Adipocyte (in vitro differentiated cells): ENCODE data around the gene SLC23A2.

Source experiments
- DNase-seq: peaks from one replicate; pipeline ENCODE4 v3.0.0-alpha.2; 2015; ENCODE audit warnings: low read depth
- H3K27me3 ChIP-seq: replicated peaks from 2 replicates; pipeline ENCODE4 v1.7.0; 2013; ENCODE audit warnings: mild to moderate bottlenecking, low read length, moderate library complexity; ENCODE audit not compliant: control insufficient read depth, insufficient read depth
- H3K36me3 ChIP-seq: 2 replicates; pipeline ENCODE4 v1.7.0; 2013; ENCODE audit warnings: low read length, mild to moderate bottlenecking, moderate library complexity; ENCODE audit not compliant: control insufficient read depth, insufficient read depth, severe bottlenecking
- H3K4me1 ChIP-seq: 2 replicates; pipeline ENCODE4 v1.7.0; 2013; ENCODE audit warnings: mild to moderate bottlenecking, low read length, moderate library complexity; ENCODE audit not compliant: control insufficient read depth, insufficient read depth
- H3K4me3 ChIP-seq: 2 replicates; pipeline ENCODE4 v1.7.0; 2013; ENCODE audit warnings: mild to moderate bottlenecking, low read length, moderate library complexity
- H3K9ac ChIP-seq: 2 replicates; pipeline ENCODE4 v1.7.0; 2013; ENCODE audit warnings: mild to moderate bottlenecking, low read length, moderate library complexity
- H3K9me3 ChIP-seq: 2 replicates; pipeline ENCODE4 v1.7.0; 2013; ENCODE audit warnings: mild to moderate bottlenecking, low read length, moderate library complexity; ENCODE audit not compliant: control insufficient read depth

The SLC23A2 gene

DNA sequence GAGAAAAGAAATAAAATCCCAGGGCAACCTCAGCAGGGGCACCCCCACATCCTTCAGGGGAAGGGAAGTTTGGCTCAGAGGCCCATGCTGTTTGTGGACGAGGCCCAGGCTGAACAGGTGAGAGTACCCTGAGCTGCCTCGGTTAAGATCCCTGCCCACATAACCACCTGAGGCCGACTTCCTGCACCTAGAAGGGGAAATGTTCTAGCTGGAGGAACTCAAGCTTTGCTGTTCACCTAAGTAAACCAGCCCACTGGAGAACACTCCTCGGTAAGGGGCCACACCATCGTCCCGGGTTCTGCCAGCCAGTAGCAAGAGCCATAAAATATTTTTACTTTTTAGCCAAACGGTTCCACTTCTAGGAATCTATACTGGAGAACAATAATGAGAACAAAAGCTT lies 88.2 kb downstream of the SLC23A2 start:
- Histone ChIP-seq H3K4me1 (no peaks in the 10 kb centered on the region), H3K27me3 (no peaks in the 10 kb centered on the region), H3K9ac (no peak overlapping the region), H3K9me3 (no peaks in the 10 kb centered on the region), H3K36me3 (no peaks in the 10 kb centered on the region), H3K4me3 (no peak overlapping the region)
- DNase-seq, result no peak

GRCh38 chr20:4912380-4913142 lies 88.7 kb downstream of the SLC23A2 start:
- Histone ChIP-seq H3K9ac (no peak overlapping the region), H3K36me3 (no peaks in the 10 kb centered on the region), H3K4me1 (no peaks in the 10 kb centered on the region), H3K4me3 (no peak overlapping the region), H3K9me3 (no peaks in the 10 kb centered on the region), H3K27me3 (no peaks in the 10 kb centered on the region)
- no peak for DNase-seq

DNA sequence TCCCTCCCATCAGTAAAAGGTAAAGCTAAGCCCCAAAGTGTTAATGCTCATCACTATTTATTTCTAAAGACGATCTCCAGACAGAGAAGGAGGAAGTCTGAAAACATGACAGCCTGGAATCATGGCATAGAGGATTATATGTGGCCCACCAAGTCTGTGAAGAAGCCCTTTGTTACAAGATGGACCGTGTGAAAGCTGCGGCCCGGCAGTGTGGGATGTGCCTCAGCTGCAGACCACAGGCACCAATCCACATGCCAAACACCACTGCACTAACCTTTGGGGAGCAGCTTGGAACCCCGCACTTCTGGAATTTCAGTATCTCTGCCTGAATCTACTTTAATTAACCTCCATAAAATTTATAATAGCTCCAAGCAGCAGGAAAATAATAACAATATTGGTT lies 90.4 kb downstream of the SLC23A2 start:
- Histone ChIP-seq H3K9me3 (no peaks in the 10 kb centered on the region), H3K4me3 (no peak overlapping the region), H3K9ac (no peak overlapping the region), H3K36me3 (no peaks in the 10 kb centered on the region), H3K4me1 (no peaks in the 10 kb centered on the region), H3K27me3 (no peaks in the 10 kb centered on the region)
- DNase-seq, result no peak

- H3K27me3 ChIP-seq, result no peaks in the 10 kb centered on the region
- peak; percentile 44 for DNase-seq
- H3K9ac ChIP-seq, result no peak overlapping the region
- H3K36me3 ChIP-seq, result peaks cover 3% of the 10 kb centered on the region
- no peak overlapping the region for H3K4me3 ChIP-seq
- no peaks in the 10 kb centered on the region for H3K4me1 ChIP-seq
- no peaks in the 10 kb centered on the region for H3K9me3 ChIP-seq
These were observed 95.7 kb downstream of the SLC23A2 start for GRCh38 chr20:4905613-4906012.

DNA sequence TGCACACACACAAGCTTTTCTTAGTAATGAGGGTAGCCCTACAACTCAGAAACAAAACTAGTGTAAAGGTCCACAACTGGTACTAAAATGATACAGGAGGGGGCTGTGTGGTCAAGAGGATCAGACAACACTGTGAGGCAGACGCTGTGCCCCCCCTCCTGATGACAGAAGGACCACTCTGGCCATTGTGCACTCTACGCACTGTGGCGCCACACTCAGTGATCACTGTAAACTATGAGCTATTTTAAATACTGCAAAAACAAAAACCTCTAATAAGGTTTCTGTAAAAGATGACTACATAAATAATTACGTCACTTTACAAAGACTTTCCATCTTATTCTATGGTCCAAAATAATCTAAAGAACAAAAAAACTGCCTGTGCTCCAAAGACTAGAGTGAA lies 96.1 kb downstream of the SLC23A2 start:
- Histone ChIP-seq H3K9ac (no peak overlapping the region), H3K9me3 (no peaks in the 10 kb centered on the region), H3K4me1 (no peaks in the 10 kb centered on the region), H3K36me3 (peaks cover 3% of the 10 kb centered on the region), H3K4me3 (no peak overlapping the region), H3K27me3 (no peaks in the 10 kb centered on the region)
- no peak for DNase-seq

DNA sequence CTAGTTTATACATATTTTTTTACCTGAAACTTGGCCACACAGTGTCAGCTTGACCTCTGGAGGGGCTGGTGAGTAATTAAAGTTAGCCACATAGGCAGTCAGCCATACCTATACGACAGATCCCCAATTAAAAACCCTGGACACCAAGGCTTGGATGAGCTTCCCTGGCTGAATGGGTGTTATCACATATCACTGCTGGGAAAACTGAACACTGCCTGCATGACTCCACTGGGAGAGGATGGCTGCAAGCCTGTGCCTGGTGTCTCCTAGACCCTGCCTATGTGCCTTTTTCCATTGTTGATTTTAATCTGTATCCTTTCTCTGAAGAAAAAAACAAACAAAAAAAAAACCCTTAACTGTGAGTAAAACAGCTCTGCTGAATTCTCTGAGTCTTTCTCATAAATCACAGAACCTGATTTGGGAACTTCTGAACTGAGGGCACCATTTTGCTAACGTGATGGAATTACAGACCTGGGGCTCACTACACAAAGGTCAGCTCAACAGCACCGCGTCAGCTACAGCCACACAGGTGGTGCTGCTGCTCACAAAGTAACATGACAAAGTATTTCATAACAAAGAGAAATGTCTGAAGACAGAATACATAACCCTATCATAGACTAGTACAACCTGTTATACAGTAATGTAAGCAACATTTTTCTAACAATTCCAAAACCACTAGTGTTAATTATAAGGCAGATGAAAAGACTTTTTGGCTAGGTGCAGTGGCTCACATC lies 97.0 kb downstream of the SLC23A2 start:
- Histone ChIP-seq H3K27me3 (no peaks in the 10 kb centered on the region), H3K4me3 (no peak overlapping the region), H3K9ac (no peak overlapping the region), H3K36me3 (peaks cover 3% of the 10 kb centered on the region), H3K9me3 (no peaks in the 10 kb centered on the region), H3K4me1 (peaks cover under 1% of the 10 kb centered on the region)
- DNase-seq, result no peak

DNA sequence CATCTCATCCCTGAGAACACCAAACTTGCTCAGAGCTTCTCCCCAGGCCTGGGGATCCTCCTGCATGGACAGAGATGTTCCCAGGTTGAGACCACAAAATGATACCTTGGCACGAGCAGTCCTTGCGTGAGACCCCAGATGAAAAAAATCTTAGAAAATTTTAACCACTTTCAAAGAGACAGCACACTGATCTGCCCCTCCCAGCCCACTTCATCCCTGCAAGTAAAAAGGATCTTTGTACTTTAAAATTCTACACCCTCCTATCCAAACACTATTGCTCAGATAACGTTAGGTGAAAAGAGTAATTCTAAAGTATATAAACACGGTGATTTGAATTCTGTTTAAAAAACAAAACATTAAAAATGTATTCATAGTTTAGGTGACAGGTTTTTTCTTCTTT lies 98.5 kb downstream of the SLC23A2 start:
- no peak for DNase-seq
- no peak overlapping the region for H3K4me3 ChIP-seq

GRCh38 chr20:4901031-4901818 lies 100.1 kb downstream of the SLC23A2 start:
- H3K9me3 ChIP-seq, result no peaks in the 10 kb centered on the region
- H3K27me3 ChIP-seq, result no peaks in the 10 kb centered on the region
- H3K4me1 ChIP-seq, result peaks cover 15% of the 10 kb centered on the region
- H3K9ac ChIP-seq, result no peak overlapping the region
- H3K36me3 ChIP-seq, result peaks cover 3% of the 10 kb centered on the region
- no peak overlapping the region for H3K4me3 ChIP-seq
- no peak for DNase-seq

More for the DNA sequence above, 98.5 kb downstream of the SLC23A2 start:
- Histone ChIP-seq H3K4me1 (peaks cover 15% of the 10 kb centered on the region), H3K36me3 (peaks cover 3% of the 10 kb centered on the region), H3K9me3 (no peaks in the 10 kb centered on the region), H3K27me3 (no peaks in the 10 kb centered on the region), H3K9ac (no peak overlapping the region)

DNA sequence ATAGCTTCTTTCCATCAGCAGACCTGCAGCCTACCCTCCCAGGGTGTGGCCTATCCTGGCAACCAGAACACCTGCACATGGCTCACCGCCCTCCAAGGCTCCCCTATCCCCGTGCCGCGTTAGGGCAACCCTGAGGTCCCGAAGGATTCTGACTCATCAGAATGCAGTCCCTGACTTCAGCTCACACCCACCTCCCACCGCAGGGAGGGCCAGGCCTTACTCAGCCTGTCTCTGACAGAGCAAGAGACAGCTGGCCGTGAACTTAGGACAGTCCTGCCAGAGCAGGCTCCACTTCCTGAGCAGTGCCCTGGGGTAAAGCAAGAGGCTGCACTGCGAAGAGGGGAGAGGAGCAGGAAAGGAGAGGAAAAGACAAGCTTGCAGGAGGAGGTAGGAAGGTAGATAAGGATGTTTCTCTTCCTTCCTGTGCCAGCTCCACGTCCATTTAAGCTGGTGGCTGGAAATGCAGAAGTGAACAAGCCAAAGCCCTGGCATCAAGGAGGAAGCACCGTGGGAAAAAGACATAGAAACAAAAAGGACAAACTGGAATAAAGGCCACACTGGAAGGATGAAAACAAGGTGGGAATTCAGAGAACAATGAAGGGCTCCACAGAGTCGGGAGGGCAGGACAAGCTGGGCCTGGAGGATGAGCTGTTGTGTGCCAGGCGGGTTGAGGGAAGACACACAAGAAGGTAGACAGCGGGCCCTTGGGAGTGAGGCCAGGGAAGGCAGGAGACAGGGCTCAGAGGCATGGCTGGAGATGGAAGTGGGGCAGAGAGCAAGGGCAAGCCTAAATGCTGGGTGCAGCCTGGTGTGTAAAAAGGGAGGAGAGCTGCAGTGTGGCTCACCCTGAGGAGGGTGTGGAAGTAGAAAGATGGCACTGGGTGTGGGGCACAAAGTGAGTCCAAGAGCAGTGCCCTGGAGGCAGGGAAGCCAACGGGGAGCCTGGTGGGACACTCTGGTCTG lies 102.7 kb downstream of the SLC23A2 start:
- DNase-seq, result peak; percentile 31
- Histone ChIP-seq H3K9ac (peak overlapping the region; percentile 7), H3K9me3 (no peaks in the 10 kb centered on the region), H3K4me3 (no peak overlapping the region), H3K36me3 (peaks cover 3% of the 10 kb centered on the region), H3K4me1 (peaks cover 15% of the 10 kb centered on the region), H3K27me3 (no peaks in the 10 kb centered on the region)

- Histone ChIP-seq H3K27me3 (no peaks in the 10 kb centered on the region), H3K4me1 (peaks cover 15% of the 10 kb centered on the region), H3K4me3 (no peak overlapping the region), H3K36me3 (peaks cover 6% of the 10 kb centered on the region), H3K9me3 (no peaks in the 10 kb centered on the region), H3K9ac (no peak overlapping the region)
- no peak for DNase-seq
These were observed 103.7 kb downstream of the SLC23A2 start for GRCh38 chr20:4897600-4897999.
